ENCODE results near the gene PPP6R2.

PPP6R2 gene

DNA sequence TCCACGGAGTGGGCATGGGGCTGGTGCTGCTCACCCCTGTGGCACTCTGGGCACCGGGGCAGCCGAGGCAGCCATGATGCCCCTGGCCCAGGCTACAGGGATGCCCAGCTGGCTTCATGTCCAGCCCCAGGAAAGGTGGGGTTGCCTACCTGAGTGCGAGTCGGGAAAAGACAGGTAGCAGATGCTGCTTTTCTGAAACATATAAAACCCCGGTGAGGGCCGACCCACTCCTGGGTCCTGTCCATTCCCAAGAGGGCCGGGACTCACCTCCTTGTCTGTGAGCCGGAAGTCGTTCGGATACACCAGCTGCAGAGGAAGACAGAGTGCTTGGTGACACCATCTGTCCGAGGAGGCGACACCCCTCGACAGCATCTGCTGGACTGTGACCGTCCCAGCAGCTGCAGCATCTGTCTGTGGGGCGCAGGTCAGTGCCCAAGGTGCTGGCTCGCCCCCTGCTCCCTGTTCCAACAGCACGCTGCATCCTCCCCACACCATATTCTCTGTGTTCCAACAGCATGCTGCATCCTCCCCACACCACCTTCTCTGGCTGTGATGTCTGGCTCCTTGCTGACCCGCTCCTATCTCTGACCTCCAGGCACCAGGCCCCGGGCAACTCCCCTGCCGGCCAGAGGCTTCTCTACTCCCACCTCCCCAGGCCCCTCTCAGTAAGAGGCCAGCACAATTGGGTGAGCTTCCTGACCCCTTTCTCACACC, 24.3 kb upstream of the PPP6R2 start:
- TF ChIP-seq SIN3A (IDR thresholded peaks at IDR 0.05; ENCODE audit: borderline replicate concordance, insufficient read depth, low read length) = no peak
- TF ChIP-seq POLR2AphosphoS5 (IDR thresholded peaks at IDR 0.05; ENCODE audit: low read depth, low read length) = no peak

DNA sequence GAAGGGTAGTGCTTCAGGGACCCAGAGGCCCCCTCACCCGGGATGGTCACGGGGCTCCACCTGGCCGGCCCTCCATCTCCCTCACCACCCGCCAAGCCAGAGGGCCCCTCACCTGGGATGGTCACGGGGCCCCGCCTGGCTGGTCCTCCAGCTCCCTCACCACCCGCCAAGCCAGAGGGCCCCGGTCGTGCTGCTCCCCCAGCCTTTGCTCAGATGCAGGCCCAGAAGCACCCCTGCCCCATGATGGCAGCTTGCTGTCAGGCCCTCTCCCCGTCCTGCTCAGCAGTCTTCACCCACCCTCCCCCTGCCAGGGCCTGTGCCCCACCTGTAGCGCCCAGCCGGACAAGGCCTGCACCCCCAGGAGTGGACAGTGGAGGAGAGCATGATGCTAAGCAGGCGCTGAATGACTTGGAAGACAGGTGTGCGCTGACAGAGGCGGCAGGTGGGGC, 23.6 kb upstream of the PPP6R2 start:
- TF ChIP-seq, protein P1, sequence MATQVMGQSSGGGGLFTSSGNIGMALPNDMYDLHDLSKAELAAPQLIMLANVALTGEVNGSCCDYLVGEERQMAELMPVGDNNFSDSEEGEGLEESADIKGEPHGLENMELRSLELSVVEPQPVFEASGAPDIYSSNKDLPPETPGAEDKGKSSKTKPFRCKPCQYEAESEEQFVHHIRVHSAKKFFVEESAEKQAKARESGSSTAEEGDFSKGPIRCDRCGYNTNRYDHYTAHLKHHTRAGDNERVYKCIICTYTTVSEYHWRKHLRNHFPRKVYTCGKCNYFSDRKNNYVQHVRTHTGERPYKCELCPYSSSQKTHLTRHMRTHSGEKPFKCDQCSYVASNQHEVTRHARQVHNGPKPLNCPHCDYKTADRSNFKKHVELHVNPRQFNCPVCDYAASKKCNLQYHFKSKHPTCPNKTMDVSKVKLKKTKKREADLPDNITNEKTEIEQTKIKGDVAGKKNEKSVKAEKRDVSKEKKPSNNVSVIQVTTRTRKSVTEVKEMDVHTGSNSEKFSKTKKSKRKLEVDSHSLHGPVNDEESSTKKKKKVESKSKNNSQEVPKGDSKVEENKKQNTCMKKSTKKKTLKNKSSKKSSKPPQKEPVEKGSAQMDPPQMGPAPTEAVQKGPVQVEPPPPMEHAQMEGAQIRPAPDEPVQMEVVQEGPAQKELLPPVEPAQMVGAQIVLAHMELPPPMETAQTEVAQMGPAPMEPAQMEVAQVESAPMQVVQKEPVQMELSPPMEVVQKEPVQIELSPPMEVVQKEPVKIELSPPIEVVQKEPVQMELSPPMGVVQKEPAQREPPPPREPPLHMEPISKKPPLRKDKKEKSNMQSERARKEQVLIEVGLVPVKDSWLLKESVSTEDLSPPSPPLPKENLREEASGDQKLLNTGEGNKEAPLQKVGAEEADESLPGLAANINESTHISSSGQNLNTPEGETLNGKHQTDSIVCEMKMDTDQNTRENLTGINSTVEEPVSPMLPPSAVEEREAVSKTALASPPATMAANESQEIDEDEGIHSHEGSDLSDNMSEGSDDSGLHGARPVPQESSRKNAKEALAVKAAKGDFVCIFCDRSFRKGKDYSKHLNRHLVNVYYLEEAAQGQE (IDR thresholded peaks at IDR 0.05; ENCODE audit: insufficient read depth in 1 of 2, low read depth in 2 of 2, low read length in 2 of 2) = no peak
- no peak for TF ChIP-seq FOXP2 (optimal IDR thresholded peaks at IDR 0.05; ENCODE audit: borderline replicate concordance, extremely low read depth, extremely low read length, insufficient read depth)
- TF ChIP-seq TAF1 (IDR thresholded peaks at IDR 0.05; ENCODE audit: borderline replicate concordance, insufficient read depth, low read length) = no peak
- no peak for TF ChIP-seq SIN3A (IDR thresholded peaks at IDR 0.05; ENCODE audit: borderline replicate concordance, insufficient read depth, low read length)
- no peak for TF ChIP-seq POLR2AphosphoS5 (IDR thresholded peaks at IDR 0.05; ENCODE audit: low read depth, low read length)

DNA sequence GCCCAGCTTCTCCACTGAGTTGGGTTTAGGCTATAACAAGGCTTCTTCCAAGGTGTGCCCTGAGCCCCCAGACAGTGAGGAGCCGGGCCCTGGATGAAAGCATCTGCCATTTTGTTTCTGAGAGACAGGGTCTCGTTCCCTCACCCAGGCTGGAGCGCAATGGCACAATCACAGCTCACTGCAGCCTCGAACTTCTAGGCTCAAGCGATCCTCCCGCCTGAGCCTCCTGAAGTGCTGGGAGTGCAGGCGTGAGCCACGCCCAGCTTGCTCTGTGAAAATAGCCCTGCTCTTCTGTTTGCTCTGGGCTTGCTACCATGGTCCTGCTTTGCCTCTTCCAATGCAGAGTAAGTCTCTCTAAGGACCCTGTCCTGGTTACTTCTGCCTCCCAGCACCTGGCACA, 23.0 kb upstream of the PPP6R2 start:
- TF ChIP-seq FOXP2 (optimal IDR thresholded peaks at IDR 0.05; ENCODE audit: borderline replicate concordance, extremely low read depth, extremely low read length, insufficient read depth) (no peak), TAF1 (IDR thresholded peaks at IDR 0.05; ENCODE audit: borderline replicate concordance, insufficient read depth, low read length) (no peak), SIN3A (IDR thresholded peaks at IDR 0.05; ENCODE audit: borderline replicate concordance, insufficient read depth, low read length) (no peak), POLR2AphosphoS5 (IDR thresholded peaks at IDR 0.05; ENCODE audit: low read depth, low read length) (no peak)
- TF ChIP-seq, protein P1 (IDR thresholded peaks at IDR 0.05; ENCODE audit: insufficient read depth in 1 of 2, low read depth in 2 of 2, low read length in 2 of 2) = no peak

DNA sequence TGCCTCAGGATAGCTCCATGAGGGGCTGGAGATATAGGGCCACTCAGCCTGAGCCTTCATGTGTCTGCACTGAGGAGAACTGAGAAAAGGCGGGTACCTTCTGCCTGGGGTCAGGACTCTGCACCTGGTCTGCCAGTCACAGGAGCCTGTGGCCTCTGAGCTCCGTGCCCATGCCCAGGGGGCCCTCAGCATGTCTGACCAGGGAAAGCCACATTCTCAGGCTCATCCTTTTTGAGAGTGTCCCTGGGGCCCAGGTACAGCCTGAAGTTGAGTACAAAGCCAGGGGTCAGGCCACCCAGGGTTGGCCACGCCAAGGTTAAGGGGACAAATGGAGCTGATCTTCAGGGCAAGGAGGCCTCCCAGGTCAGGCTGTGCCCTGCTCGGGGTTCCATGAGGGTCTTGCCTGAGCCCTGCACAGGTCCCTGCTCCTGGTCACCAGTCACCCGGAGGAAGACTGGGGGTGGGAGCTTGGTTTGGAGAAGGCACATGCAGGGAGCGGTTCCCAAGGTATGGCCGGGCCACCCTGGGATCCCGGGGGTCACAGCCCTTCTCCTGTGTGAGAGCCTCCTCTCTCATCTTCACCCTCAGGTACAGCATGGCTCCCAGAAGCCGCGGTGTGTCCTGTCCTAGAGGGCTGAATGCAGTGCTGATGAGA, 22.3 kb upstream of the PPP6R2 start:
- TF ChIP-seq FOXP2 (optimal IDR thresholded peaks at IDR 0.05; ENCODE audit: borderline replicate concordance, extremely low read depth, extremely low read length, insufficient read depth) (no peak), POLR2AphosphoS5 (IDR thresholded peaks at IDR 0.05; ENCODE audit: low read depth, low read length) (no peak), TAF1 (IDR thresholded peaks at IDR 0.05; ENCODE audit: borderline replicate concordance, insufficient read depth, low read length) (no peak), SIN3A (IDR thresholded peaks at IDR 0.05; ENCODE audit: borderline replicate concordance, insufficient read depth, low read length) (no peak)
- TF ChIP-seq, protein P1 (IDR thresholded peaks at IDR 0.05; ENCODE audit: insufficient read depth in 1 of 2, low read depth in 2 of 2, low read length in 2 of 2) = no peak

DNA sequence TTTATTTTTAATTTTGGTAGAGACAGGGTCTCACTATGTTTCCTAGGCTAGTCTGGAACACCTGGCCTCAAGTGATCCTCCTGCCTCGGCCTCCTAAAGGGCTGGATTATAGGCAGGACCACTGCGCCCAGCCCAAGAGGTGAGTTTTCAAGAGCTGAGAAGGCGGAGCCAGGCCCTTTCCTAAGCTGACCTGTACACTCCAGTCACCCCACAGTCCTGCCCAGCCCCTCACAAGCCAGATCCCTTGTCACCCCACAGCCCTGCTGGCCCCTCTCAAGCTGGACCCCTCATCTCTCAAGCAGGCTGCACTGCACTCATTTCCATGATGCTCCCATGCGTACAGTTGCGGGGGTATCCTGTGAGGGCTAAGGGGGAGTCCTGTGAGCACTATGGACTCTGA, 19.2 kb upstream of the PPP6R2 start:
- no peak for TF ChIP-seq POLR2AphosphoS5 (IDR thresholded peaks at IDR 0.05; ENCODE audit: low read depth, low read length)
- TF ChIP-seq, protein P1 (IDR thresholded peaks at IDR 0.05; ENCODE audit: insufficient read depth in 1 of 2, low read depth in 2 of 2, low read length in 2 of 2) = no peak
- no peak for TF ChIP-seq SIN3A (IDR thresholded peaks at IDR 0.05; ENCODE audit: borderline replicate concordance, insufficient read depth, low read length)
- TF ChIP-seq FOXP2 (optimal IDR thresholded peaks at IDR 0.05; ENCODE audit: borderline replicate concordance, extremely low read depth, extremely low read length, insufficient read depth) = no peak
- TF ChIP-seq TAF1 (IDR thresholded peaks at IDR 0.05; ENCODE audit: borderline replicate concordance, insufficient read depth, low read length) = no peak

Data from PFSK-1 (cell line).